ENCODE measurements around the gene CHTF8. TPM values are rescaled to one million over a fixed set of nuclear protein-coding genes. Genes with fewer than 3 reads are reported as not detected.
A peak's percentile ranks its signal among the peaks of the same experiment; 100 is the strongest.

CHTF8 gene
- polyA plus RNA-seq, 1 donor = 66.4 TPM

DNA sequence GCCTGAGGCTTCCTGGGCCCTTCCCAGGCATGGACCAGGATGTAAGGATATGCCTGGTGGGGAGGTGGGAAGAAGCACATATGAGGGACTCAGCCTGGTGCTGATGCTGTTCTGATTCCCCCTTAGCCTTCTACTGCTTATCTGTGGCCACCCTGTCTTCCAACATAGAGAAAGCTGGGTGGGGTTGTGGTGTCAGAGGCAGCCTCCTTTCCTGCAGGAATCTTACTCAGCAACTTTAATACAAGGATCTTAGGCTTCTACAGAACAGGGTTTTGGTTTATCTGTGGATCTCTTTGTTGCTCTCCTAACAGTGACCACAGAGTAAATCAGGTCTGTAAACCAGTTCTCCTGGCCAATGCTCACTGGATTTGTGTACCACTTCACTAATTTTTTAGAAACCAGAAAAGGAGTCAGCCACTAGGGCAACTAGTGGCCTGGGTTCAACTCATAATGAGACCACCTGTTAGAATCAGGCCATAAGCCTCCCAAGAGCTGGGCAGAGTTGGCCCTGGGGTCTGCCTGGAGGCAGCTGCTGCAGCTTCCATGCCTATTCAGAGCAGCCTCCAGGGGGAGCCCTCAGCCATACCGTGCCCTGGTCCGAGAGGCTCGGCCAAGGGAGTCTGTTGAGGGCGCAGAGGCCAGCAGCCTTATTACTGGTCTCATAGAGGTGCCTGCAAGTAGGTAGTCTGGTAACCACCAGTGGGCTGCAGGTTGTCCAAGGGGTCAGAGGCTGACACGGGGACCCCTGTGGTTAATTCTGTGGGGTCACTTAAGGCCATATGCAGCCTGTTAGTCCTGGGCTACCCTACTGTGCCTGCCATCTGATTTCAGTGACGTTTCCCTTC lies 19.9 kb downstream of the CHTF8 start:
- DNase-seq = no peak

DNA sequence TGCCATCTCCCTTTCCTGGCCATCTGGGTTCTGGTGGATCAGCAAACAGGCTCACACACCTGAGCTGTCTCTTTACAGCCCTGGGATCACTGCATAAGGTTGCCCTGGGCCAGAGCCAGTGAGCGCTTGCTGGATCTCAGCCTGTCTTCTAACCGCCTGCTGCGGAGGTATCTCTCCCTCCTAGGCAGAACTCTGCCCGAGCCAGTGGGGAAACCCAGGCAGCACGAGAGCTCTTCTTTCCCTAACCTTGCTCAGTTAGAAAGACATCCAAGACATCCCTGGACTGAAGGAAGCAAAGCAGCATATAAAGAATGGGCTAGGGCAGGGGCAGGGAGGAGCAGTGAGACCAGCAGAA lies 20.5 kb downstream of the CHTF8 start:
- no peak for DNase-seq

DNA sequence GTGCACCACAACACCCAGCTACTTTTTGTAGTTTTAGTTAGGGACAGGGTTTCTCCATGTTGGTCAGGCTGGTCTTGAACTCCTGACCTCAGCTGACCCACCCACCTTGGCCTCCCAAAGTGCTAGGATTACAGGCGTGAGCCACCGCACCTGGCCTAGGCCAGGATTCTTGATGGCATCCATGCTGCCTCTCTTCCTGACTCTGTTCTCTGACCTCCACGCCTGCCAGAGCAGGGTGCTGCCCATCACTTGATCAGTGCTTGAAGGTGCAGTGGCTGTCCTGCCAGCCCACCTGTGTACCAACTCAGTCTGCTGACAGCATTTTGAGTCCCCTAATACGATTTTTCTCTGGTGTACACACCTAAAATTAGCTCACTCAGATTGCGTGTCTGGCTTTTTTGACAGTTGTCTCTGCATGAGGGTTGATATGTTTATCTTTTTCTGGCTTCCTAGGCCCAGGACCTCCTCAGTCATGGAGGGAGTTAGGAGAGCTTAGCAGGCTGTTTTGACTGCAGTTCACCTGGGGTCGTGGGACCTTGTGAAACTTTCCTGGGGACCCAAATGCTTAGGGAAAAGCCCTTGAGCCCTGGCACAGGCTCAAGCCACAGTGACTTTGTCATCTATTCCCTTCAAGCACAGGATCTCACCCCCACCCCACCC lies 21.0 kb downstream of the CHTF8 start:
- no peak for DNase-seq

DNA sequence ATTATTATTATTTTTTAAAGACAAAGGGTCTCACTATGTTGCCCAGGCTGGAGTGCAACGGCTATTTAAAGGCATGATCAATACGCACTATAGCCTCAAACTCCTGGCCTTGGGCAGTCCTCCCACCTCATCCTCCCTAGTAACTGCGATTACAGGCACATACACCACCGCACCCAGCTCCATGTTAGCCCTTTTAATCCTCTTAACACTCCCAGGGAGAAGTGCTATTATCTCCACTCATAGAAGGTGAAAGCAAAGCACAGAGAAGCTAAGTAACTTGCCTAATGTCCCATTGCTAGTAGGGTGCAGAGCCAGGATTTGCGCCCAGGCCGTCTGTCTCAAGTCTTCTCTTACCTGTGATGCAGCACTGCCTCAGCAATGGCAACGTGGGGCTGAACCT lies 22.0 kb downstream of the CHTF8 start:
- DNase-seq = no peak

DNA sequence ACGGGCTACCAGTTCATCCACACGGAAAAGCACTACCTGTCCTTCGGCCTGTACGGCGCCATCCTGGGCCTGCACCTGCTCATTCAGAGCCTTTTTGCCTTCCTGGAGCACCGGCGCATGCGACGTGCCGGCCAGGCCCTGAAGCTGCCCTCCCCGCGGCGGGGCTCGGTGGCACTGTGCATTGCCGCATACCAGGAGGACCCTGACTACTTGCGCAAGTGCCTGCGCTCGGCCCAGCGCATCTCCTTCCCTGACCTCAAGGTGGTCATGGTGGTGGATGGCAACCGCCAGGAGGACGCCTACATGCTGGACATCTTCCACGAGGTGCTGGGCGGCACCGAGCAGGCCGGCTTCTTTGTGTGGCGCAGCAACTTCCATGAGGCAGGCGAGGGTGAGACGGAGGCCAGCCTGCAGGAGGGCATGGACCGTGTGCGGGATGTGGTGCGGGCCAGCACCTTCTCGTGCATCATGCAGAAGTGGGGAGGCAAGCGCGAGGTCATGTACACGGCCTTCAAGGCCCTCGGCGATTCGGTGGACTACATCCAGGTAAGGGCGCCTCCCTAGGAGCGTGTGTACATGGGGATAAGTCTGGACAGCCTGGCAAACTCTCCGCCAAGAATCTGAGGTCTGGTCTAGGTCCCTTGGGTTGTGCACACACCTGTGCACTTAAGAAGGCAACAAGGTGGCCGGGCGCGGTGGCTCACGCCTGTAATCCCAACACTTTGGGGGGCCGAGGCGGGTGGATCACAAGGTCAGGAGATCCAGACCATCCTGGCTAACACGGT lies 22.7 kb downstream of the CHTF8 start:
- no peak for DNase-seq

DNA sequence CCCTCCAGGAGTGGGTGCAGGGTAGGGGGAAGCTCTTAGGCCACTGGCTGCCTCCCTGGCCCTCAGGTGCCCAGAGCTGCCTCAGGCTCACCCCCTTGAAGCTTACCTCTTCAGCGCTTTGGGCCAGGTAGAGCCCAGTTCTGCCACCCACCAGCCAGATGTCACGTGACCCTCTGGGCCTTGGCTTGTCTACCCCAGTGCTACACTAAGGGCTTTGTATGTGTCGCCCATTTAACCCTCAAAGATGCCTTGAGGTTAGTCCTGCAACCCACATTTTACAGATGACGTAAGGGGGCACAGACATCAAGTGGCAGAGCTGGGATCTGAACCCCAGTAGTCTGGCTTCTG lies 23.5 kb downstream of the CHTF8 start:
- DNase-seq = no peak

DNA sequence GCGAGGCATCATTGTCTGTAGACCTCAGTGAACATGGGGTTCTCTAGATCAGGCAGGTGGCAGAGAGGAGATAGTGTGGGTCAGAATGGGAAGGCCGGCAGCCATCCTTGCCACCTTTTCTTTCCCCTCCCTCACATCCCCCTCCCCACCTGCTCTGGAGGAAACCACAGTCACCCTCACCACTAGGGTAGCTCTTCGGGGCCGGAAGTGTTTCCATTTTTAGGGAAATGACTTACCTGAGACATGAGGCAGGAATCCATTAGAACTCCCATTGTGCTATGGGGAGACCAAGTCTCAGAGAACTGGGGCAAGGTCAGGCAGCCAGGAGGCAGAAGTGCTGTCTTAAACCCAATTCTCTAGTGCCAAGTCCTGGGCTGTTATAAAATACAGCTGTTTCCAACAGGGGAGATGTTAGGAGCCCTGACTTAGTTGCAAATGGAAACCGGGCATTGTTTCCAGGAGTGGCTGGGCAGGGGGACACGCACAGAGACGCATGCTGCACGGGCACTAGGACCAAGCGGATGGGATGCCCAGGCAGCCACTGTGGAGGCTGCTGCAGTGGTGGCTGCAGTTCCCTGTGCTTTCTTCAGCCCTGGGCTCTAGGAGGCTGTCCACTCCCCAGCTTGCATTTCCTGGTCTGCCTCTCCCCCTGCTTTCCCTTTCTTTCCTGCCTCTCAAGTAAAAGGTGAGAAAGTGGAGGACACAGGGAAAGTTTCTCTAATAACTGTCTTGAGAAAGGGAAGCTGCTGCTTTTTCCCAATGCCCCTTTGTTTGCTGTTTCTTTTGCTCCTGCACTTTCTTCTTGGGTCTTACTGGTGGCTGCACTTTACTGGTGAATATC lies 24.1 kb downstream of the CHTF8 start:
- no peak for DNase-seq

DNA sequence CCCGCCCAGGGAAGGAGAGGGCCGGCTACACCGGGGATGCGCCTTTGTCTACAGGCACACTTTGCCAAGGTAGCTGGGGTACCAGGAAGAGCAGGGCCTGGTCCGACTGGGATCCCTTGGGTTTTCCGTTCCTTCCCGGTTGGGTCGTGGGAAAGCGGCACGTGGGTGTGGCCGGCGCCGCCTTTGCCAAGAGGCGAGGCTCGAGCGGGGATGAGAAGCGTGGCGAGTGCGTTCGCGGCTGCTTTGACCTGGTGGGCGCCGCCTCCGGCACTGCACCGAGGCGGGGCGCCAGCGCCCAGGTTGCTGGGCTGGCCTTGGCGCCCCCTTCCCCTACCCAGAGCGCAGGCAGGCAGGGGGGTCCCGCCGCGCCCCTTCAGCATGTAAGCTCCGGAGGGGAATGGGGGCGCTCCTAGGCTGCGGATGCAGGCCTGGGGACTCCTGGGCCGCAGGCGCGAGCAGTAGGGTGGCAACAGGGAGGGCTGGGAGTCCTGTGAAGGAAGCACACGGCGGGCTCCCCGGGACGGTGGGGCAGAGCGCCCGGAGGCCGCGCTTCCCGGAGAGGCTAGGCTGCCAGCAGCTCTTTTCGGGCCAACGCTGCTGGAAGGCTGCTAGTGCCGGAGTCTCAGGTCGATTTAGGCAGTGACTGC lies 24.9 kb downstream of the CHTF8 start:
- DNase-seq = peak; percentile 18

DNA sequence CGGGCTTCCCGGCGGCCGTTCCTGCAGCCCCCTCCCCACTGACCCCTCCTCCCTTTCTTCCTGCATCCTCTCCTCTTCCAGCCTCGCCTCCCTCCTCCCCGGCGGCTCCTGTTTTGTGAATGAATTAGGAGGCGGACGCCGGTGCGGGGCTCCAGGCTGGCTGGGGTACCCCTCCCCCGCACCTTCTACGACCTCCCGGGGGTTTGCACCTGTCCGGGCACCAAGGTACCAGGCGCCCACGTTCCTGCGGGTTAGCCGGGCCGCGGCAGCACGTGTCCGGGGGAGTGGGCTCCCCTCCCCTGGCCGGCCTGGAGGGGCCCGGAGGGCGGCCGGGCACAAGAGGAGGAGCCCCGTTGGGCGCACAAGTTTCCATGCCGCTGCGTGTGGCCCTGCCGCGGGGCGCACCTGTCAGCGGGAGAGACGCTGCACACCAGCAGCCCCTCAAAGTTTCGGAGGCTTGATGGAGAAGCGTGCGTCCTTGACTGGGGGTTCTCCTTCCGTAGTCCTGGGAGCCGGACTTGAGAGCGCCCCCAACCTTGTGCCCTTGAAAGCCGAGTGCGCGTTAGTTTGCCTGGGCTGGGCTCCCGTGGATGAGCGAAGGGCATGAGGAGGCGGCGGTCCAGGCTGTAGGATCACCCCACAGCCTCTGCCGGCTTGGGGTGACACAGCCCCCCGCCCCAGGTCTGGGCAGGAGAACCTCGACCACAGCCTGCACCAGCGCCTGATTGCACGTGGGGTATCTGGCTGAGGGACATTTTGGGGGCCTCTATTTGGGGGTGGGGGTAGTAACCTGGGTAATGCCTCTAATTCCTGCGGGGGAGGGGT lies 25.7 kb downstream of the CHTF8 start:
- DNase-seq = no peak

DNA sequence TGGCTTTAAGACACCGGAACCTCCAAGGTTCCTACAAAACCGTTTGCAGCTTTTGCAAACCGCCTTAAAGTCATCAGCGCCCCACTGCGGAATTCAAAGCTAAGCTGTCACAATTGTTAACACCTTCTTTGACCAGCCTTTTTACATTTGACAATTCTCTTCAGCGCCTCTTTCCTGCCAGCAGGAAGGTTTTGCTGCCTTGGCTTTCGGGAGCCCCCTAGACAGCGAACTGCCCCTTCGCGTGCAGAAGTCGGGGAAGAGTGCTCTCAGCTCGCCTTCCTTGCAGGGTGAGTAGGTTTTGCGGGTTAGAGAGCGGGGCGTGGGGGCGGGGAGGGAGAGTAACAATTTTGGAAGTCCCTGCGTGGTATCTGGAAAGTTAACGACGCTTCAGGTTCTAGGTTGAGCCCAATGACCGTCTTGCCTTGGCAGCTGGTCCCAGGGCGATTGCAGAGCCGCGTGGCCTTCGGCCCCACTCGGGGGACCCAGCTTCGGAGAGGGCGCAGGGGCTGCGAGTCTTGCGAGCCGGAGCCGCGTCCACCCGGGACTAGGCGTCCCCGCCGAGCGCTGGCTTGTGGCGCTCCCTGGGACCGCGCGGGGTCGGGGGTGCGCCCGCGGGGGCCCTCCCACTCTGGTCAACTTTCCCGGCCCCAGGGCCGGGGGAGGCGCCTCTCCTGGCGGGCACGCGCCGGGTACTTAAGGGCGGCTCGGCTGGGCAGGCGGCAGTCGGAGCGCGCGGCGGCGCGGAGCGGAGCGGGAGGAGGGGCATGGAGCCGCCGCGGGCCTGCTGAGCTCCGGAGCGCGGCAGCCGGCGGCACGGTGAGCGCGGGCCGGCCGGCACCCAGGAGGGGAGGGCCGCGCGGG lies 26.7 kb downstream of the CHTF8 start, which contains the start of gene HAS3:
Gene HAS3 (plus strand): TSS at position 153 of the 861 bp plus-strand sequence. CDS start 3,743 bp downstream, outside the sequence.
- DNase-seq = no peak

DNA sequence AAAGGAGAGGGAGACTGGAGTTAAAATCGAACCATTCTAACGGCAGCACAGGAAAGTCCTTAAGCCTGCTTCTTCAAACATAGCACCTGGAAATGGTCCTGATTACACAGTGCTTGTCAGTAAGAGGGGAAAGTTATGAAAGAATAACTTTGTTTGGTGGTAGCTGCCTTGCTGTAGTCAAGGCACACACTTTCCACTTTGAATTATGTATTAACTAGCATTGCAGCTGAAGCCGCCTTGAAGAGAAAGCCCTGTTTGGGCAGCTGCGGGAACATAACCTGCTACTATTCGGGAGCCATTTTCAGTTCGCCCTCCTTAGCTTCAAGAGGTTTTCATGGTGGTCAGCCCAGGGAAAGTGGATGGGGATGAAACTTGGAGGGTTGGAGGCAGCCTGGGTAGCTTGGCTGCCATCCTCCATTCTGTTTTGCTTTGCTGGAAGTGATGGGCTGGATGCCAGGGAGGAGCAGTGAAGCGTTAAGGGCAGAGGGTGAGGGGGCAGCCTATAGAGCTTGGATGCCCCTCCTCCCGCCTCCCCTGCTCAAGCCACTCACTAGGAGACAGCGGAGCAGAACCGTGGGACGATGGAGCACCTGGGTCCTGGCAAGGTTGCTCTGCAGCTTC lies 32.2 kb downstream of the CHTF8 start:
- DNase-seq = no peak

DNA sequence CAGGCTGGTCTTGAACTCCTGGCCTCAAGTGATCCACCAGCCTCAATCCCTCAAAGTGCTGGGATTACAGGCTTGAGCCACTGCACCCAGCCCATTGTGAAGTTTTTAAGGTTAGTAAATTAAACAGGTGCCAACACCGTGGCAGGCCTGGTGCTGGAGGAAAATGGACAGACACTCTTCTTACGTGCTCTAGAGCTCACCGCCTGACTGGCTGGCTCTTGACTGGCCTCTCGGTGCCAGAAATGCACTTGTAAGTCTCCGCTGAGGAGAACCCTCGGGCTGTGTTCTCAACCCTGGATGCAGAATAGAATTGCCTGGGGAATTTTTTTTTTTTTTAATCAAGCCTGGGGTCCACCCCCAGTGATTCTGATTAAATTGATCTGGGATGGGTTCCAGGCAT lies 37.2 kb downstream of the CHTF8 start:
- no peak for DNase-seq

DNA sequence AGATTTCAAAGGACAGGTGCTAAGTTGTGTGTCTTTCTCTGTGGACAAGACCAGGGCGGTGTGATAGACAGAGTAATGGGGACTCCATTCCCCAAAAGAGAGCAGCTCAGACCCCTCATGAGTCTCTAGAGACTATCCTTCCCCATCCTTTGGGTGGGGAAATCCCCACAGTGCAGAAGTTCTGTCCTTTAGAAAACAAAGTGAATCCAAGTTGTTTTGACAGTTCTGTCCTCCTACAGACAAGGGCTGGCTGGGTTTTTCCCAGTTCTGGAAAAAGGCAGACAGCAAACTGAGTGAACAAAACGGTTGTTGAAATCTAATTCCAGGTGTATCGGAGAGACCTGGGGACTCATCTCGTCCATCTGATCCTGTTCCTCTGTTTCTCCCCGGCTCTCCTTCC lies 37.9 kb downstream of the CHTF8 start:
- DNase-seq = no peak

DNA sequence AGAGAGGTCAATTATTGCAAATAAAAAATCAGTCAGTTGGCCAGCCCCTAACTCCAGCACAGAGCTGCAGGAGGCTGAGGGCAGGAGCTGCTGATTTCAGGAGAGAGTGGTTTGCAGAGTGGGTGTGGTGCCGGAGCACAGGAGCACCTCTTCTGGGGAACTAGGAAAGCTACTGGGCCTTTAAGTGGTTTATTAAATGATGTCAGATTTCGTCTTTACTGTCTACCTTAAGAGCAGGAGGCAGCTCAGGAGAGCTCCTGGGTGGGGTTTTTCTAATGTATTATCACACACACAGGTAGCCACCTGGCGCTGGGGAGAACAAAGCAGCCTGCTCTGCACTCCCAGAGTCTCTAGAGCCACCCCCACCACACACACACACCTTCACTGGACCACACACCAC lies 38.4 kb downstream of the CHTF8 start:
- no peak for DNase-seq

DNA sequence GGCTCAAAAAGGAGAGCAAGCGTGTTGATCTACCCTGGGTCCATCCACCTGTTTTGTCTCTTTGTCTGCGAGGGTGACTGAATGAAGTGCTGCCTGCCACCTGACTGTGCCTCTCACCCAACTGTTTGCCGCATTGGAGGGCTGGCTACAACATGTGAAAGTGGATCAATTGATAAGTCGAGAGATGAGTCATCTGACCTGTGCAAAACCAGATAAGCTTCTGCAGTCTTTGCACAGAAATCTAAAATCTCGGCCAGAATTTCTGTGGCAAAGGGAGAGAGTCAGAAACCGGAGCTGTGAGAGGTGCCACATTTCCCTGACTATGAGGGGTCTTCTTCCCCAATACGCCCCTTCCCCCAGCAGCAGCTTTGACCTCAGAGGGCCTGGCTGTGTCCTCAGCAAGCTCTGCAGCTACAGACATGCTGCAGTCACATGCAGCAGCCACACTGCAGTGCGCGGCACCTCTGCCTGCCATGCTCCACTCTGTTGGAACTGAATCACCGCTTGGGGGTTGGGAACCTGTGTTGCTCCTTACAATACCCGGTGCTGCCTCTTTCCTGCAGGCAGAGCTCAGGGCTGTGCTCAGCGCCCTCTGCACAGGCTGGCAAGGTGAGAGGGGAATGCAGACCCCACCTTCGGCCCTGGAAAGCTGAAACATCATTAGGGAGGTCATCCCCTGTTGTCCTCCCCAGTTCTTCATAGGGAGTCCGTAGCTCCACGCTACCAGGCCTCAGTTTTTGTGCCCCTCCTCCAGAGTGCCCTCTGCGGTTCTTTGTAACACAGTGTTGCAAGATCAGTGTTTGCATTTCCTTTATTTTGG lies 43.1 kb downstream of the CHTF8 start:
- DNase-seq = no peak

DNA sequence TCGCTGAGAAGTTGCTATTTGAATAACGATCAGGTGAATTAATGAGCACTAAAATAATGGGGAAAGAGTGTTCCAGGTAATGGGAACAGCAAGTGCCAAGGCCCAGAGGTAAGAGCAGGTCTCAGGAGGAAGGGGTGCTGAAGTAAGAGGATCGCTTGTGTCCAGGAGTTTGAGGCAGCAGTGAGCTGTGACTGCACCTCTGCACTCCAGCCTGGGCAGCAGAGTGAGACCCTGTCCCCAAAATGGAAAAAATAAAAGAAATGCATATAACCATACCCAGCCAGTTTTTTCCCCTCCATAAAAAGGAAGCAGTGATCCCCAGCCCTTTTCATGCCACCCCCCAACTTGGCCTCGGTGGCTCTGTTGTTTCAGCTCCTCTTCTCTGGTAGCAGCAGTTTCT lies 43.7 kb downstream of the CHTF8 start:
- no peak for DNase-seq

DNA sequence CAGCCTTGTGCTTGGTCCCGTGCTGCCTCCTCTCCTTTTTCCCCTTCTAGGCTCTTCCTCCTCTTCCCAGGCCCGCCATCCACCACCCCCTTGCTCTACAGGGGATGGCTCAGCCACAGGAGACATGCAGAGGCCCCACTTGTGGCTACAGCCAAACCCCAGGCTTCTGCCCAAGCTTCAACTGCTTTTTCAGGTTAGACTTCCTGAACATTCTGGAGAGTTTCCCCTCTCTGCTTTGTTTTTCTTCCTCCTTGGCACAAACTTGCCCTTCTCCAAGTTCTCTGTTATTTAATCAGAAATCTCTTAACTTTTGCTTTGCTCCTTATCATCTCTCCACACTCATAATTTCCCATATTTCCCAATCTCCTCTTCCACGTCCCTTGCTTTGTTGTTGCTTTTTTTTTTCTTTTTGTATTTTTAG lies 45.2 kb downstream of the CHTF8 start:
- no peak for DNase-seq

DNA sequence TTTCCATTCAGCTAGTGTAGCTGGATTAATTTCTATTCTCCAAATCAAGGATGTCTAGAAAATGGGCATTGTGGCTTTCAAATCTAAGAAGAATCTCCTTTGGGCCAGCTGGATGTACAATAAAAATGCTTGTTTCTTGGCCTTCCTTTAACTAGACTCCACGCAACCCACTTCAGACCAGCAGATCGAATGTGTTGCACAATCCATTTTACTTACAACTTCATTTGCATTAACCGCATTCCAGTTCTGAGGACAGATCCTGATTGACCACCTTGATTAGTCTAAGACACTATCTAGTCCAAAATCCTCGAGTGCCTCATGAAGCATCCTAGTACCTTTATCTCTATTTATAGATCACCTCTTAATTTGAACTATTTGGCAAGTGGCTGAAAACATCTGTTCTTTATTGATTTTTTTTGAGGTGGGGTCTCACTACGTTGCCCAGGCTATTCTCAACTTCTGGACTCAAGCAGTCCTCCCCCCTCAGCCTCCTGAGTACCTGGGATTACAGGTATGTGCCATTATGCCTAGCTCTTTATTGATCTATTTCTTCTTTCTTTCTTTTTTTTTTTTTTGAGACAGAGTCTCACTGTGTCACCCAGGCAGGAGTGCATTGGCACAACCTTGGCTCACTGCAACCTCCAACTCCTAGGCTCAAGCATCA lies 47.2 kb downstream of the CHTF8 start:
- DNase-seq = no peak
